22Rv1 (cell line): ENCODE data around the gene LIMCH1.

Experiments used
- H3K27ac ChIP-seq: fragments of 450-650 bp; 2 replicates; pipeline ENCODE4 v1.5.1; 2017
- ZFX ChIP-seq: fragments of 450-650 bp; IDR thresholded peaks from 2 replicates; pipeline ENCODE4 v1.6.1; 2017; ENCODE audit warnings: antibody characterized with exemption, borderline replicate concordance
- TF ChIP-seq, protein P1 (sequence below): fragments of 450-650 bp; IDR thresholded peaks from 2 replicates; pipeline ENCODE4 v1.5.1; 2017; ENCODE audit warnings: mild to moderate bottlenecking

Gene LIMCH1

DNA sequence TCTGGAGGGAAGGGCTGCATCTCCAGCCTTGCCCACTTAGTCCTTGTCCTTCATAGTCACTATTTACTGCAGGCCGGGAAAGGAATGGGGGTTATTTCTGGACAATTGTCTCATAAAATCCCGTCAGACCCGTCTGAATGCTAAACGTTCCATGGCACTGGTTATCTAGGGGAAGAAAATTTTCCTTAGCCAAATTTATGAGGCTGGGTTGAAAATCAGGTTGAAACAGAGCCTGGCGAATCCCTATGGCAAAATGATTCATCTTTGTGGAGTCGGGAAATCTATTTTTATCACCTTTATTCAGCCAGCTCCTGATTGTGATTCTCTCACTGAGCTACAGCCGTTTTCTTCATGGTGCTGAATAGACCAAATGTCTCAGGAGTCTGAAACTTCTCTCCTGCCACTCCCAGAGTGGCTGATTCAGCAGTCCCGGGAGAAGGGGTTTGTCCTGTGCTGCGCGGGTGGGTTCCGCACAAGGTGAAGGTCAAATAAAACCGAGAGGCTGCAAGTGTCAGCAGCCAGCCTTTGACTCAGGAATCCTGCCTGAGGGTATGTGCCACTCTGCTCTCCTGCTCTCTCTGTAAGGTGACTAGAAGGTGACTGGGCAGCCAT lies 1.0 kb downstream of the LIMCH1 start:
- H3K27ac ChIP-seq: no peak overlapping the region

DNA sequence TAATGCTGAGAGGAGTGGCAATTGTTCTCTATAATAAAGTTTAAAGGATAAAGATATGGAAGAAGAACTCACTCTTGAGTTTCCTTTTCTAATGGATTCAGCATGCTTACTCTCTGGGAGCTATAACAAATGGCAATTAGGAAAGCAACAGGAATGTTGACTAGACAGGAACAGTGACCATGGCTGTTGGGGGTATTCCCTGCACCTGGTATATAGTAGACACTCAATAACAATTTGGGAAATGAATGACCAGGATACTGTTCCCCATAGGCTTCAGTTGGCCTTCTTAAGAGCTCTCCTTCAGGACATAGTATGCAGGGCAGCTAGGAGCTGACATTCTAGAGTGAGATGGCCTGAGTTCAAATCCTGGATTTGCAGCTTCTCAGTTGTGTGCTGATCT lies 1.8 kb downstream of the LIMCH1 start:
- no peak overlapping the region for H3K27ac ChIP-seq
- TF ChIP-seq, protein P1, sequence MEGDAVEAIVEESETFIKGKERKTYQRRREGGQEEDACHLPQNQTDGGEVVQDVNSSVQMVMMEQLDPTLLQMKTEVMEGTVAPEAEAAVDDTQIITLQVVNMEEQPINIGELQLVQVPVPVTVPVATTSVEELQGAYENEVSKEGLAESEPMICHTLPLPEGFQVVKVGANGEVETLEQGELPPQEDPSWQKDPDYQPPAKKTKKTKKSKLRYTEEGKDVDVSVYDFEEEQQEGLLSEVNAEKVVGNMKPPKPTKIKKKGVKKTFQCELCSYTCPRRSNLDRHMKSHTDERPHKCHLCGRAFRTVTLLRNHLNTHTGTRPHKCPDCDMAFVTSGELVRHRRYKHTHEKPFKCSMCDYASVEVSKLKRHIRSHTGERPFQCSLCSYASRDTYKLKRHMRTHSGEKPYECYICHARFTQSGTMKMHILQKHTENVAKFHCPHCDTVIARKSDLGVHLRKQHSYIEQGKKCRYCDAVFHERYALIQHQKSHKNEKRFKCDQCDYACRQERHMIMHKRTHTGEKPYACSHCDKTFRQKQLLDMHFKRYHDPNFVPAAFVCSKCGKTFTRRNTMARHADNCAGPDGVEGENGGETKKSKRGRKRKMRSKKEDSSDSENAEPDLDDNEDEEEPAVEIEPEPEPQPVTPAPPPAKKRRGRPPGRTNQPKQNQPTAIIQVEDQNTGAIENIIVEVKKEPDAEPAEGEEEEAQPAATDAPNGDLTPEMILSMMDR: no peak
- TF ChIP-seq ZFX: no peak

More for the DNA sequence above, 1.0 kb downstream of the LIMCH1 start:
- no peak for TF ChIP-seq ZFX
- TF ChIP-seq, protein P1: no peak

DNA sequence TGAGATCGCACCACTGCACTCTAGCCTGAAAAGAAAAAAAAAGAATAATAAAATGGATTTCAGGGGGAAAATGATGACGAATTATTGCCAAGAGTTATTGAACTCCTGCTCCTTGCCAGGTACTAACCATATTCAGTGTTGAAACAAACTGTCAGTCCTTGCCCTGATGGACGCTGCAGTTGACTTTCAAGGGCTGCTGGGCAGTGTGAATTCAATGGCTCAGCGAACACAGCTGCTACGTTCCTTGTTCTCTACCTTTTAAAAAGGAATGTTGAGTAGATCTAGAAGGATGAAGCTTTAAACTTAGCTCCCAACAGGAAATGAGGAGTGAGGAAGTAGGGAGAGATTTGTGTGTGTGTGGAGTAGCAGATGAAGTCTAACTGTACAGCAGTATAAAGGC lies 2.7 kb downstream of the LIMCH1 start:
- no peak overlapping the region for H3K27ac ChIP-seq
- TF ChIP-seq, protein P1: no peak
- TF ChIP-seq ZFX: no peak

DNA sequence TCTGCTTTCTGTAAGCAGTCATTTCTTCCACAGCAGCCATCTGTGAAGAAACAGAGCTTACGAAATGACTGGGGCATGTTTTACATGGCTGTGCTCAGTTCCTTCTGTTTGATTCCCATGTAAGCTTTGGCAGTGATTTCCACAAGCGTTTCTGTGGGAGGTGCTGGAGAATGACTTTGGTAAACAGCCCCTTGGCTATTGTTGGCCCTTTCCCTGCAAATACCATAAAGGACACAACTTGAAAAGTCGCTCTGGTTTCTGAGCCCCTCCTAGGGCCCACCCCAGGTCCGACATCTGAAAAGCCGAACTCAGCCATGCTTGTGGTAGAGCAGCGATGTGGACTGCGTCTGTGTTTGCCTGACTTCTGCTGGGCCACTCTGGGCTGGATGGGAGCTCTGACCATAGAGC lies 3.7 kb downstream of the LIMCH1 start:
- peak overlapping the region; percentile 22; the same call in 1 of the 2 replicates for H3K27ac ChIP-seq

DNA sequence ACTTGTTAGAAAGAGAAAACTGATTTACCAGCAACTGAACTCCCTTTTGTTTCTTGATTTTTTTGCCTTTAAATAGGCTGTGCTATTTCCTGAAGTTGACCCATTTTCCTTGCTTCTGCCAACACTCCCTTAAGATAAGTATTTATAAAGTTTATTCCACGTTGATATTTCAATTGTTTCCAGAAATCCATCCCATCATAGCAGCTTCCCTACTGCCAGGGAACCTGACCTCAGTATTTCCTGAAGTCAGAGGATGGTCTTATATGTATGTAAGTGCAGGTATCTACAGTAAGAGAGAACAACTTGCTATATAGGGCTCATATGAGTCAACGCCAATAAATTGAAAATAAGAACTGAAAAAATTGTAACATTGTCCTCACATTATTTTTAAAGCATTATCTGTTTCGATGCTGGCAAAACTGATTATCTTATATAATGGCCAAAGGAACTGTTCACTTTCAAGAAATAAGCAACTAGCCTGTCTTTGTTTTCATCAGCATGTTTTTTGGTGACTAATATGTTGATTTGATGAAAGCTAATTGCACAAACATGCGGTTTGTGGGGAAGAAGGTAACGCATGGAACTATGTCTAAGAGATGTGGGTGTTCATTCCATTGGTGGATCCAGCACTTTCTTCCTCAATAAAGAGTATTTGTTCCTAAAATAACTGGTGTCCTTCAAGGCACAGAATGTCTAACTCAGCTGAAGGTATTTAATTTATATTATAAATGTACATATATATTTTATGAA lies 4.7 kb downstream of the LIMCH1 start:
- TF ChIP-seq, protein P1: no peak
- TF ChIP-seq ZFX: no peak
- no peak overlapping the region for H3K27ac ChIP-seq

More for the DNA sequence above, 3.7 kb downstream of the LIMCH1 start:
- TF ChIP-seq ZFX: no peak
- TF ChIP-seq, protein P1: no peak

DNA sequence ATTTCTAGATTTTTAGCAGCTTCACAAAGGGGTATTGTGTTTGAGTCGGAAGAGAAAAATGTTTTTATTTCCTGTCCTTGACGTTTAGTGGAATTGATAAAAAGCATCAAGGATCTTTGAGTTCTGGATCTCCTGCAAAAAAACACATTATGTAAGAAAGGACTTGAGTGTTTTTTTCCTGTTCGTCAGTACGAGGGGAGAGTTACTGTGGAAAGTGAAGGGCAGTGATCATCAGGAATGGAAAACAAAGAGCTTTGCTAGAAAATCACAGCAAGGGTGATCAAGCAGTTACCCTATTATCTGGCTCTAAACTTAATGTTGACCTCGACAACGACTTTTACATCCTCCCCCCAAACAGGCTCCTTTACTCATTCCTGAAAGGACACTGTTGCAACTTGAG lies 7.3 kb downstream of the LIMCH1 start:
- TF ChIP-seq, protein P1: no peak
- TF ChIP-seq ZFX: no peak
- no peak overlapping the region for H3K27ac ChIP-seq

DNA sequence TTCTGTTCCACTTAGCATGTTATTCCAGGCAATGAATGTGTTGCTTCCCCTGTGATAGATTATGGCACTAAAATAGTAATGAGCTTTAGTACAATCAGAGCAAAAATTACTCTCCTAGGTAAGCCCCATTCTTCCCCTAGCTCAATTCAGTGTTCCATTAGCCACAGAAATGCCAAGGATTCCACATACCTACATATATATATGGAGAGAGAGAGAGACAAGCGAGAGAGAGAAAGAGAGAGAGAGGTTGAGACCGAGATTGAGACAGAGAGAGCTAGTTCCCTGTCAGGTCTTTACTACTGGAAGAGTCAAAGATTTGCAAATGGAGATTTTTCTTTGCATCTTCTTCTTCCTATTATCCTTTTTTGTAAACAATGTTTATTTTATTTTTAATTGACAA lies 8.7 kb downstream of the LIMCH1 start:
- H3K27ac ChIP-seq: no peak overlapping the region
- TF ChIP-seq, protein P1: no peak
- no peak for TF ChIP-seq ZFX
